Kidney epithelial cell (primary cell): ENCODE results near the gene AP3D1. TPM values are rescaled to one million over a fixed set of nuclear protein-coding genes. Genes with fewer than 3 reads are reported as not detected.

Experiments used
- DNase-seq: peaks from one replicate; pipeline ENCODE4 v3.0.0-alpha.2; 2010; ENCODE audit warnings: low read depth
- H3K27me3 ChIP-seq: 2 replicates; pipeline ENCODE4 v1.6.0; 2011; ENCODE audit warnings: low read length; ENCODE audit not compliant: control insufficient read depth, insufficient read depth
- H3K36me3 ChIP-seq: 2 replicates; pipeline ENCODE4 v1.5.1; 2011; ENCODE audit warnings: low read length; ENCODE audit not compliant: control insufficient read depth, insufficient read depth
- H3K4me3 ChIP-seq: 2 replicates; pipeline ENCODE4 v1.5.1; 2011; ENCODE audit warnings: low read depth, mild to moderate bottlenecking, control low read depth, low read length
- total RNA-seq: library from RNA; depleted of rRNA; stranded (reverse); fragments of >200 nt; gene quantifications from 2 replicates; pipeline ENCODE4 v1.2.3, GENCODE V29; 2015
- TF ChIP-seq, protein P1 (sequence below): IDR thresholded peaks from 2 replicates; pipeline ENCODE4 v1.5.1; 2011; ENCODE audit warnings: mild to moderate bottlenecking, moderate library complexity, low read length, control low read depth, inconsistent platforms; ENCODE audit not compliant: insufficient read depth, poor library complexity, severe bottlenecking

The AP3D1 gene
- total RNA-seq, 1 donor from 2014 or later: 178 TPM

DNA sequence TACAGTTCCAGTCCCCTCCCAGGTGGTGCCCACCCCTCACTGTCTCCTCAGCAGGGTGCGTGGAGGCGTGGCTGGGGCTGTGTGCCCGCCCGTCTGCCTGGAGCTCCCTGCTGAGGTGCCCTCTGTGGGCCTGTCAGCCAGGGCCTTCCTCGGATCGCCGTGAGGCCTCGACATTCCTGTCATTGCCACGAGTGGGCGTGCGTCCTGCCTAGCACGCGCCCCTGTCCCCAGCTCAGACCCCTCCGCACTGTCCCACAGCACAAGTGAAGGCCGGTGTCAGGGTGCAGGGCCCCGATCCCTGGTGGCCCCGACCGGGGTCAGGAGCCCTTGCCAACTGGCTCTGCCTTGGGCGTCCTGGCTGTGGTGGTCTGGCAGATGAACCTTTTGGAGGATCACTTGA lies 44.5 kb upstream of the AP3D1 start:
- DNase-seq: no peak
- Histone ChIP-seq H3K4me3 (no peak overlapping the region), H3K27me3 (no peaks in the 10 kb centered on the region), H3K36me3 (peaks cover 2% of the 10 kb centered on the region)
- TF ChIP-seq, protein P1, sequence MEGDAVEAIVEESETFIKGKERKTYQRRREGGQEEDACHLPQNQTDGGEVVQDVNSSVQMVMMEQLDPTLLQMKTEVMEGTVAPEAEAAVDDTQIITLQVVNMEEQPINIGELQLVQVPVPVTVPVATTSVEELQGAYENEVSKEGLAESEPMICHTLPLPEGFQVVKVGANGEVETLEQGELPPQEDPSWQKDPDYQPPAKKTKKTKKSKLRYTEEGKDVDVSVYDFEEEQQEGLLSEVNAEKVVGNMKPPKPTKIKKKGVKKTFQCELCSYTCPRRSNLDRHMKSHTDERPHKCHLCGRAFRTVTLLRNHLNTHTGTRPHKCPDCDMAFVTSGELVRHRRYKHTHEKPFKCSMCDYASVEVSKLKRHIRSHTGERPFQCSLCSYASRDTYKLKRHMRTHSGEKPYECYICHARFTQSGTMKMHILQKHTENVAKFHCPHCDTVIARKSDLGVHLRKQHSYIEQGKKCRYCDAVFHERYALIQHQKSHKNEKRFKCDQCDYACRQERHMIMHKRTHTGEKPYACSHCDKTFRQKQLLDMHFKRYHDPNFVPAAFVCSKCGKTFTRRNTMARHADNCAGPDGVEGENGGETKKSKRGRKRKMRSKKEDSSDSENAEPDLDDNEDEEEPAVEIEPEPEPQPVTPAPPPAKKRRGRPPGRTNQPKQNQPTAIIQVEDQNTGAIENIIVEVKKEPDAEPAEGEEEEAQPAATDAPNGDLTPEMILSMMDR: no peak

DNA sequence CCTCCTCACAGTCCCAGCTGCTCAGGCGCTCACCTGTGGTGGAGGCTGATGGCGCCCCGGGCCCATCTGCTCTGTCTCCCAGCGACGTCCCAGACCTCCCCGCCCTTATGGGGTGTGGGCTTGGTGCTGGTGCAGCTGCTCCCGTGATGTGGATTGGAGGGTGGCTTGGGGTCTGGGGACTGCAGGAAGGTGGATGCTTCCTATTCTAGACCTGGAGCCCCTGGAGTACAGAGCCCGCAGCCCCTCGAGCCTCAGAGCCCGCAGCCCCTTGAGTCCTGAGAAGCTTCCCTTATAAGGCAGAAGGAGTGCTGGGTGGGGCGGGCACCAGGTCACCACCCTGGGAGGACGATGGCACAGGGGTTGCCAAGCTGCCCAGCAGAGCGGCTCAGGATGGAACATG lies 44.0 kb upstream of the AP3D1 start:
- TF ChIP-seq, protein P1: no peak
- DNase-seq: no peak
- Histone ChIP-seq H3K4me3 (no peak overlapping the region), H3K36me3 (peaks cover 2% of the 10 kb centered on the region), H3K27me3 (no peaks in the 10 kb centered on the region)

DNA sequence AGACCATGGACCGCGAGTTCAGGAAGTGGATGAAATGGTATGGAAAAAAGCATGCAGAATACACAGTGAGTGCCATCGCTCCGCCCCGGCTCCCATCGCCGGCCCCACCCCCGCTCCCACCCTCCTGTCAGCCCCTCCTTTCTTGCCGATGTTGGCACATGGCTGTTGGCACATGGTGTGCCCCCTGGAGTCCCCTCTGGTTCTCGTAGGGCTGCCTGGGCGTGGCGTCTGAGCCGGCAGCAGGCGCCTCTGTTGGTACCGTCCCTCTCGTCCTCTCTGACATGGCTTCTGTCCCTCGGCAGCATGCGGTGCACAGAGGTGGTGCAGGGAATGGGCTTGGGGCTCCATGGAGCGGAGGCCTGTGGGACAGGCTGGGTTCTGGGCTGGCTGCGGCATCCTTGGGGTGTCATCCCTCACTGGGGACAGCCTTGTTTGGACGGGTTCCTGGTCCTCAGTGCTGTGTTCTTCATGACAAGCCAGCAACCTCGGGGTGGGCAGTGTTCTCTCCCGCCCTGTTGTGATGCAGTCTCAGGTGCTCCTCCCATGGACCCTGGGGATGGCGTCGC lies 43.2 kb upstream of the AP3D1 start:
- Histone ChIP-seq H3K4me3 (no peak overlapping the region), H3K36me3 (peaks cover 3% of the 10 kb centered on the region), H3K27me3 (no peaks in the 10 kb centered on the region)
- no peak for DNase-seq
- TF ChIP-seq, protein P1: no peak

DNA sequence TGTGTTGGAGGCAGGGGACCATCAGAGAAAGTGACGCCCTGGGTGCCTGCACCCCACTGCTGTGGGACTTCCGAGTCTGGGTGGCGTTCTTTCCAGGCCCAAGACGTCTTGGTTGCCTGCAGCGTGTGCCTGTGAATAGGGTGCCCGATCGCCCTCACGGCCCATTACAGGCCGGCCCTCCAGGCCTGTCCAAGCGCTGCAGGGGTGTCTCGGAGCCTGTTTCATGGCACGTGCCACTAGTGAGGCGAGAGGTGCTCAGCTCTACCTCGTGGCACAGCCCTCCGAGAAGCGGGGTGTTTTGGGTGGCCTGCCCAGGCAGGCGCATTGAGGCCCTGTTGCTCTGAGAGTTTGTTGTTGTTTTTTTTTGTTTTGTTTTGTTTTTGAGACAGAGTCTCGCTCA lies 42.4 kb upstream of the AP3D1 start:
- Histone ChIP-seq H3K36me3 (peaks cover 3% of the 10 kb centered on the region), H3K4me3 (no peak overlapping the region), H3K27me3 (no peaks in the 10 kb centered on the region)
- no peak for DNase-seq
- TF ChIP-seq, protein P1: no peak

DNA sequence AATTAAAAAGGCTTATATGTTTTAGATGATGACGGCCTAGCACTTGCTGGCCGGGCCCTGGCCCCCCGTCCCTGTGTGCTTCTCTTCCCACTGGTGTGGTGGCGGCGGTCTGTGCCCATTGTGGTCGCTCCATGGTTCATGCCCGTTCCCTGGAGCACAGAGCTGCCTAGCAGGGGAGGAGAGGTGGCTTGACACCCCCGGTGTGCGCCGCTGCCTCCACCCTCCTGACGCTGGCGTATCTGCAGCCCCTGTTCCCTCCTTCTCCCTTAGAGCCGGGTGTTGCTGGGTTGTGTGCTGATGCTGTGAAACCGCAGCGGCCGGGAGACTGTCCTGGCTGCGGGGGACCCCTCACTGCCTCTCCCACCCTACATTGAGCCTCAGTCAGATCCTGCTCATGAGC lies 41.5 kb upstream of the AP3D1 start:
- Histone ChIP-seq H3K27me3 (no peaks in the 10 kb centered on the region), H3K36me3 (peaks cover 3% of the 10 kb centered on the region), H3K4me3 (no peak overlapping the region)
- DNase-seq: no peak
- TF ChIP-seq, protein P1: no peak

DNA sequence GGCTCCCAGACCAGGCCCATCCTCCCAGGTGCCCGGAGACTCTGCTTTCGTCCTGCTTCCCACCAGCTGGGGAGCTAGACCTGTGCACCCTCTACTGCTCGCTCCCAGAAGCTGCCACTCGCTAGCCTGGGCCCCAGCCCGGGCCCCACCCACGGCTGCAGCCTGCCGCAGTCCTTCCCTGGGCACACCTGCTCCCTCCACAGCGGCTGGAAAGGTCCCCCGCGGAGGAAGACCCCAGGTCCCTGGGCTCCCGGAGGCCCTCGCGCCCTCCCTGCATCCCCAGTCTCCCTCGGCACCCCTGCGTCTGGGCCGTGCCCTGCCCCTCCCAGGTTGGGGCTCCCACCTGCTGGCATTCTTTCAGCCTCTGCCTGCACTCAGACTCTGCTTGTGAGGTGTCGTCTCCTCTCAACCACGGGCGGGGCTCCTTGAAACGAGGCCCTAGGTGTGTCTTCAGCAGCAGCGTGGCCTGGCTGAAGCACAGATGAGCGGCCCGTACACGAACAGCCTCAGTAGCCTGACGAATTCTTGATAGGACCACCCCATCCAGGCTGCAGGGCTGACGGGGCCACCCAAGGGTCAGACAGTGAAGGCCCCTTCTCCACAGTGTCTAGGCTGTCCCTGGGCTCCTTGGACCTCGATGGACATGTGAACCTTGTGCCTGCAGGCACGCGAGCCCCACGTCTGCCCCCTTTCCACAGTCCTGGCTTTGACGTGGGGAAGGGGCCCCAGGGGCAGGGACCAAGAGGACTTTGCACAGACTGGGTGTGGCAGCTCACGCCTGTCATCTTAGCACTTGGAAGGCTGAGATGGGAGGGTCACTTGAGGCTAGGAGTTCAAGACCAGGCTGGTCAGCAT lies 40.3 kb upstream of the AP3D1 start:
- DNase-seq: no peak
- Histone ChIP-seq H3K4me3 (no peak overlapping the region), H3K36me3 (peaks cover 4% of the 10 kb centered on the region), H3K27me3 (no peaks in the 10 kb centered on the region)
- TF ChIP-seq, protein P1: no peak
